ENCODE measurements around the gene RPS27A. TPM values are rescaled to one million over a fixed set of nuclear protein-coding genes. Genes with fewer than 3 reads are reported as not detected.

The RPS27A gene
- polyA plus RNA-seq, 1 donor from 2014 or later: 1,842 TPM

GRCh38 chr2:55204536-55204935 lies 28.0 kb upstream of the RPS27A start:
- no peaks in the 10 kb centered on the region for H3K79me2 ChIP-seq (replicated peaks; ENCODE audit: insufficient read depth, low read length)
- H2AFZ ChIP-seq (ENCODE audit: low read depth, low read length): no peak overlapping the region
- H3K27ac ChIP-seq (ENCODE audit: low read length): no peak overlapping the region
- H3K27me3 ChIP-seq (ENCODE audit: insufficient read depth, low read depth, low read length): no peaks in the 10 kb centered on the region
- H3F3A ChIP-seq (ENCODE audit: insufficient read depth, low read length, poor library complexity, severe bottlenecking): no peaks in the 10 kb centered on the region
- peaks cover 4% of the 10 kb centered on the region for H3K36me3 ChIP-seq (ENCODE audit: insufficient read depth, low read length)
- H3K9me3 ChIP-seq (ENCODE audit: low read length): no peaks in the 10 kb centered on the region
- H3K9me2 ChIP-seq (ENCODE audit: insufficient read depth, low read length): no peaks in the 10 kb centered on the region
- H3K9ac ChIP-seq (ENCODE audit: low read length): no peak overlapping the region
- H3K4me3 ChIP-seq (ENCODE audit: low read length): no peak overlapping the region
- H3K4me2 ChIP-seq (ENCODE audit: low read length): no peak overlapping the region
- H4K20me1 ChIP-seq (ENCODE audit: insufficient read depth): no peaks in the 10 kb centered on the region
- no peak for TF ChIP-seq TAF1 (IDR thresholded peaks at IDR 0.05; ENCODE audit: low read depth)
- TF ChIP-seq MXI1 (conservative IDR thresholded peaks at IDR 0.05; ENCODE audit: poor library complexity, severe bottlenecking): no peak
- TF ChIP-seq EZH2 (IDR thresholded peaks at IDR 0.05; ENCODE audit: borderline replicate concordance, insufficient read depth, low read length, poor library complexity, severe bottlenecking): no peak
- TF ChIP-seq RAD21 (conservative IDR thresholded peaks at IDR 0.05): no peak
- TF ChIP-seq POLR2AphosphoS5 (IDR thresholded peaks at IDR 0.05): no peak
- TF ChIP-seq, protein P1, sequence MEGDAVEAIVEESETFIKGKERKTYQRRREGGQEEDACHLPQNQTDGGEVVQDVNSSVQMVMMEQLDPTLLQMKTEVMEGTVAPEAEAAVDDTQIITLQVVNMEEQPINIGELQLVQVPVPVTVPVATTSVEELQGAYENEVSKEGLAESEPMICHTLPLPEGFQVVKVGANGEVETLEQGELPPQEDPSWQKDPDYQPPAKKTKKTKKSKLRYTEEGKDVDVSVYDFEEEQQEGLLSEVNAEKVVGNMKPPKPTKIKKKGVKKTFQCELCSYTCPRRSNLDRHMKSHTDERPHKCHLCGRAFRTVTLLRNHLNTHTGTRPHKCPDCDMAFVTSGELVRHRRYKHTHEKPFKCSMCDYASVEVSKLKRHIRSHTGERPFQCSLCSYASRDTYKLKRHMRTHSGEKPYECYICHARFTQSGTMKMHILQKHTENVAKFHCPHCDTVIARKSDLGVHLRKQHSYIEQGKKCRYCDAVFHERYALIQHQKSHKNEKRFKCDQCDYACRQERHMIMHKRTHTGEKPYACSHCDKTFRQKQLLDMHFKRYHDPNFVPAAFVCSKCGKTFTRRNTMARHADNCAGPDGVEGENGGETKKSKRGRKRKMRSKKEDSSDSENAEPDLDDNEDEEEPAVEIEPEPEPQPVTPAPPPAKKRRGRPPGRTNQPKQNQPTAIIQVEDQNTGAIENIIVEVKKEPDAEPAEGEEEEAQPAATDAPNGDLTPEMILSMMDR (IDR thresholded peaks at IDR 0.05; ENCODE audit: poor library complexity, severe bottlenecking): no peak
- TF ChIP-seq, protein P2, sequence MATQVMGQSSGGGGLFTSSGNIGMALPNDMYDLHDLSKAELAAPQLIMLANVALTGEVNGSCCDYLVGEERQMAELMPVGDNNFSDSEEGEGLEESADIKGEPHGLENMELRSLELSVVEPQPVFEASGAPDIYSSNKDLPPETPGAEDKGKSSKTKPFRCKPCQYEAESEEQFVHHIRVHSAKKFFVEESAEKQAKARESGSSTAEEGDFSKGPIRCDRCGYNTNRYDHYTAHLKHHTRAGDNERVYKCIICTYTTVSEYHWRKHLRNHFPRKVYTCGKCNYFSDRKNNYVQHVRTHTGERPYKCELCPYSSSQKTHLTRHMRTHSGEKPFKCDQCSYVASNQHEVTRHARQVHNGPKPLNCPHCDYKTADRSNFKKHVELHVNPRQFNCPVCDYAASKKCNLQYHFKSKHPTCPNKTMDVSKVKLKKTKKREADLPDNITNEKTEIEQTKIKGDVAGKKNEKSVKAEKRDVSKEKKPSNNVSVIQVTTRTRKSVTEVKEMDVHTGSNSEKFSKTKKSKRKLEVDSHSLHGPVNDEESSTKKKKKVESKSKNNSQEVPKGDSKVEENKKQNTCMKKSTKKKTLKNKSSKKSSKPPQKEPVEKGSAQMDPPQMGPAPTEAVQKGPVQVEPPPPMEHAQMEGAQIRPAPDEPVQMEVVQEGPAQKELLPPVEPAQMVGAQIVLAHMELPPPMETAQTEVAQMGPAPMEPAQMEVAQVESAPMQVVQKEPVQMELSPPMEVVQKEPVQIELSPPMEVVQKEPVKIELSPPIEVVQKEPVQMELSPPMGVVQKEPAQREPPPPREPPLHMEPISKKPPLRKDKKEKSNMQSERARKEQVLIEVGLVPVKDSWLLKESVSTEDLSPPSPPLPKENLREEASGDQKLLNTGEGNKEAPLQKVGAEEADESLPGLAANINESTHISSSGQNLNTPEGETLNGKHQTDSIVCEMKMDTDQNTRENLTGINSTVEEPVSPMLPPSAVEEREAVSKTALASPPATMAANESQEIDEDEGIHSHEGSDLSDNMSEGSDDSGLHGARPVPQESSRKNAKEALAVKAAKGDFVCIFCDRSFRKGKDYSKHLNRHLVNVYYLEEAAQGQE (IDR thresholded peaks at IDR 0.05; ENCODE audit: borderline replicate concordance): no peak
- no peak for TF ChIP-seq EP300 (conservative IDR thresholded peaks at IDR 0.05; ENCODE audit: poor library complexity, severe bottlenecking)
- no peak for TF ChIP-seq SMC3 (conservative IDR thresholded peaks at IDR 0.05; ENCODE audit: poor library complexity)

DNA sequence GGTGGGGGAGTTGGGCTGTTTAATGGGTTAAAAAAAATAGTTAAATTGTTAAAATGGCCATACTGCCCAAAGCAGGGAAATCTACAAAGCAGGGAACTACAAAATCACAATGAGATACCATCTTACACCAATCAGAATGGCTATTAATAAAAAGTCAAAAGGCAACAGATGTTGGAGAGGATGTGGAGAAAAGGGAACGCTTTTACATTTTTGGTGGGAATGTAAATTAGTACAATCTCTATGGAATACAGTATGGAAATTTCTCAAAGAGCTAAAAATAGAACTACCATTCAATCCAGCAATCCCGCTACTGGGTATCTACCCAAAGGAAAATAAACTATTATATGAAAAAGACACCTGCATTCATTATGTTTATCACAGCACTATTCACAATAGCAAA lies 27.5 kb upstream of the RPS27A start:
- Histone ChIP-seq H3K27ac (ENCODE audit: low read length) (no peak overlapping the region), H3F3A (ENCODE audit: insufficient read depth, low read length, poor library complexity, severe bottlenecking) (no peaks in the 10 kb centered on the region), H3K27me3 (ENCODE audit: insufficient read depth, low read depth, low read length) (no peaks in the 10 kb centered on the region), H3K9me2 (ENCODE audit: insufficient read depth, low read length) (no peaks in the 10 kb centered on the region), H3K79me2 (replicated peaks; ENCODE audit: insufficient read depth, low read length) (no peaks in the 10 kb centered on the region), H3K4me3 (ENCODE audit: low read length) (no peak overlapping the region), H2AFZ (ENCODE audit: low read depth, low read length) (no peak overlapping the region), H3K9me3 (ENCODE audit: low read length) (no peaks in the 10 kb centered on the region), H4K20me1 (ENCODE audit: insufficient read depth) (no peaks in the 10 kb centered on the region), H3K4me2 (ENCODE audit: low read length) (no peak overlapping the region), H3K36me3 (ENCODE audit: insufficient read depth, low read length) (no peaks in the 10 kb centered on the region), H3K9ac (ENCODE audit: low read length) (no peak overlapping the region)
- TF ChIP-seq EZH2 (IDR thresholded peaks at IDR 0.05; ENCODE audit: borderline replicate concordance, insufficient read depth, low read length, poor library complexity, severe bottlenecking) (no peak), POLR2AphosphoS5 (IDR thresholded peaks at IDR 0.05) (no peak), SMC3 (conservative IDR thresholded peaks at IDR 0.05; ENCODE audit: poor library complexity) (no peak), RAD21 (conservative IDR thresholded peaks at IDR 0.05) (no peak), EP300 (conservative IDR thresholded peaks at IDR 0.05; ENCODE audit: poor library complexity, severe bottlenecking) (no peak), TAF1 (IDR thresholded peaks at IDR 0.05; ENCODE audit: low read depth) (no peak), MXI1 (conservative IDR thresholded peaks at IDR 0.05; ENCODE audit: poor library complexity, severe bottlenecking) (no peak)
- TF ChIP-seq, protein P1 (IDR thresholded peaks at IDR 0.05; ENCODE audit: poor library complexity, severe bottlenecking): no peak
- TF ChIP-seq, protein P2 (IDR thresholded peaks at IDR 0.05; ENCODE audit: borderline replicate concordance): no peak

Measured in neural cell (in vitro differentiated cells).